GM21723 (cell line): Measurements from ENCODE around the gene FAM241B.

Experiments used
- ATAC-seq: cut with Tn5 transposase; IDR thresholded peaks from one replicate; pipeline ENCODE4 v1.9.1; 2021; ENCODE audit warnings: mild to moderate bottlenecking, moderate library complexity; ENCODE audit not compliant: unreplicated experiment

FAM241B gene

DNA sequence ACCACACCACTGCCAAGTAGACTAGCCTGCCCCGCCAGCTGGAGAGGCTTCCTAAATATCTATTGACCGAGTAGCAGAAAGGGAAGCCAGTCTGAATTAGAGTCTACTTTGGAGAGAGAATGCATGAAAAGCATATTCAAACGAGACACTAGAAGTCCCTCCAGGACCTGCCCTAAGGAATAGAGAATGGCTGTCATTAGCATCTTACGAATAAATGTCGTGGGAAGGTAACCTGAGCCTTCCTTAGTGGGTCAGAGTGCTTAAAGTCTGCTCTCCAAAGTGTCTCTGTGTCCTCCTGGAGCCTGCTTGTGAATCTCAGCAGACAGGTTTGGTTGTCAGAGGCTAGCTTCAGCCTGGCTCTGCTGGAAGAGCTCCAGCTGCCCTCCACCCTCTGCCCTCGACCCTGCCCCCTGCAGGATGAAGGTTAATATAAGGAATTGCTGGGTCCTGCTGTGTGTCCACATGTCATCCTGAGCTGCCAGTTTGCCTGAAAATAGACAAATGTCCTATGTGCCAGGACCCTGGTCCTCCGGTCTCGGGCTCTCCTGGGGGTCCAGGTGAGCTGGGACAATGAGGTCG lies 33.4 kb downstream of the FAM241B start:
- ATAC-seq, result no peak

DNA sequence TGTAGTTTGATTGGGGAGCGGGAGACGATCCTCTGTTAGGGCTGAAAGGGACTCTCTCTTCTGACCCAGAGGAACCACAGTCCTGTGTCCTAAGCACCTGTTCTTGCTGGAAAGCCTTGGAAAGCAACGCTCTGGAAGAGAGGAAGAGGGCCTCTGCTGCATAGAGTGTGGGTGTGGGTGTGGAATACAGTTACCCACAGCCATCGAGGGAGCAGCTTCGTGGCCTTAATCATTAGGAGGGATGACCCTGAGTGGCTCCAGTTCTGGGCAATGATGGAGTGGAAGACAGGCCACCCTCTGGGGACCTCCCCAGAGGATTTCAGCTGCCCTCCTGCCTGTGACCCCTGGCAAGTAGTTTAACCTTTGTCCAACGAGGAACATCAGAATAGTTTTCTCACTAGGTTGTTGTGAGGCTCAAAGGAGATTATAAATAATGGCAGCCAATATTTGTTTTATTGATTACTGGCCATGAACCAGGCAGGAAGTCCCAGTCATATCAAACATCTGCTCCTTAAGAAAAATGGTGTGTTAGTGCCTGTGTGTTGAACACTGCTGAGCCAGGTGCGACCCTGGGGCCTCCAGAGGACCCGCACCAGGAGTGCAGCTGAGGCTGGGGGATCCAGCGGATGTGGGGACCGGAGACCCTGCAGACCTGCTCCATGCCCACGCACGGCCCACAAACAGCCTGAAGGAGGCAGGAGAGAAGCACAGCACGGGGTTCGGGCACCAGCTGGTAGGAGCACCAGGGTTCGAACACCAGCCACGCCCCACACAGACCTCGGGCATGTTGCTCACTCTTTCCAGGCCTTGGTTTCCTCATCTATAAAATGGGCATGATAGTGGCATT lies 35.6 kb downstream of the FAM241B start:
- ATAC-seq, result no peak

DNA sequence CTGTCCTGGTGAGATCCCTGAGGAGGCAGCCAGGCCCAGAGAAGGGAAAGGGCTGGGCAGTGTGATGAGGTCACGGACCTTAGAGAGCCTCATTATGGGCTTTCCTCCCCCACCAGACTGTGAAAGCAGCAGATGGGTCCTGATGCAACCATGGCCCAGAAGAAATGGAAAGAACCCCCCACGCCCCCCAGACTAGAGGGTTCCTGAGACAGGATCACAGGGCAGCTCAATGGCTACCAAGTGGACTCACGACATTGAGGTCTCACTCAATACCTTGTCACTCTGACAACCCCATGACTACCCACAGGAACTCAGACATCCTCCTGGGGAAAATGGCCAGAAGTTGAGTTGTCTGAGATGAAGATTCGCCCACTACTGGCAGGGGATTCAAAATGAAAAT lies 36.7 kb downstream of the FAM241B start:
- no peak for ATAC-seq

DNA sequence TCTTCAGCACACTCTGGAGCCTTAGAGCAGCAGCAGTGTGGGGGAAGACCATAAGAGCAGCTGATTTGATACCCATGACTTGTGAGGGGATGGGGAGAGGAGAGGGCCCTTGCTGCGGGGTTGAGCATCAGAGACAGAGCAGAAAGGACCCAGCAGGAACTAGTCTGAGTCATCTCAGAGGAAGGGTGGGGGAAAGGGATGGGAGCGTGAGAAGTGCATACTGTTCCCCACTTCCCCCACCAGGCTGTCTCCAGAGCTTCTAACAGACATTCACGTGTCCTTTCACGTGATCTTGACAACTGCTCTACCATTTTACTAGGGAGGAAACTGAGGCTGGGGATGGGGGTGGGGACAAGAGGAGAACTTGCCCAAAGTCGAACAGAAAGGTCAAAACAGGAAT lies 38.7 kb downstream of the FAM241B start:
- no peak for ATAC-seq

DNA sequence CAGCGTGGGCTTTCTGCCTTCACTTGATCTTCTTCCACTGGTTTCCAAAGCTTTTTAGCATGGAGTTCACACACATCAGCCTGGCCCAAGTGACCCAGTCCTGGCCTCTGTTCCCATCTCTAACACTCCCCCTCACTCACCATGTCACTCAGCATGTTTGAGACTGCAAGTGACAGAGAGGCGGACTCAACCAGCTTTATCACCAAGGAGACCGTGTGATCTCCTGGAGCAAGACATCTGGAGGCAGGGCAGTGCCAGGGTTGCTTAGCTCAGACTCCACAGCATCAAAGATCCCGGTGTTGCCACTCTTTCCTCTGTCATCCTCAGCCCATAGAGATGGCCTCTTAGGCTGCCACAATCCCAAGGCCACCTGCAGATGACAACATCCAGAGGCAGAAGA lies 39.4 kb downstream of the FAM241B start:
- no peak for ATAC-seq

DNA sequence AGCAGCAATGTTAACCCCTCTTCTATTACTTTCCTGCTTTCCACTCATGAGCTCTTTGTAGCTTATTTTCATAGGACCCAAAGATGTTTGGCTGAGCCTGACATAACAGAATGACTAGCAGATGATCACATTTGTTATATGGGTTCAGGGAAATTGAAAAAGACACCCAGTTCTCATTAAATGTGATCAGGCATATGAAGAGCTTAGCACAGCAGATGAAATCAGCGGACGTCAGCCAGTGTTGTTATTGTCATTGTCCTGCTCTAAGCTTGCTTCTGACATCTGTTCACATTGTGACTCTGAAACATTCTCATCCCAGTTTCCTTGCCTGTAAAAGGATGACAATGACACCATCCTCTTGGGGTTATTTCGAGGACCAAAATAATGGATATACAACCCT lies 43.5 kb downstream of the FAM241B start:
- ATAC-seq, result no peak

DNA sequence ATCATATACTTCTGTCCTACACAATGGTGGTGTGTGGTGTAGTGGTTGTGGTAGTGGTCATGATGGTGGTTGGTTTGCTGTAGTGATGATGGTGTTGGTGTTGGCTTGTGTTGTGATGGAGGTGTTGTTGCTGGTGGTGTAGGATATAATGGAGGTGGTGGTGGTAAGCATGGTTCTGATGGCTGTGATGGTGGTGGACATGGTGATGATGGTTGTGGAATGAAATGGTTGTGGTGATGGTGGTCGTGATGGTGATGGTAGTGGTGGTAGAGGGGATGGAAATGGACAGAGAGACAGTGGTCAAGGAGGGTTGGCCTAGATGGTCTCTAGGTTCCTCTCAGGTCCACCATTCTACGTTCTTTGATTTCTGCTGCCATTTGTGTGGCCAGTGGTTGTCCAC lies 44.7 kb downstream of the FAM241B start:
- no peak for ATAC-seq

DNA sequence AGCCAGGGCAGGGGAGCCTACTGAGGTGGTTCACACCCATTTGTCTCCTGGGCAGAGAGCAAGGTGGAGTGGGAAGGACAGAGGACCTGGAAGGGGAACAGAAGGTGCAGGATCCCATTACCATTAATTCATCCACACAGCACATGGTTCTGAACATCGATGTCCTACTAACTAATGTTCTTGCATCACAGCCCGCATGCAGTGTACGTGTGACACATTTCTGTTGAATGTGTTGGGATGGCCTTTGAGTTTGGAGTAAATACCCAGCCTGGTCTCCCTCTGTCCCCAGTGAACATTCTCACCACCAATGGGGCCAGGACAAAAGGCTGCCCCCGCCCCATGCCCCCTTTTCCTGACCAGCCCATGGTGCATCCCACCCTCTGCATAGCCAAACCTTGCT lies 46.3 kb downstream of the FAM241B start:
- ATAC-seq, result no peak

DNA sequence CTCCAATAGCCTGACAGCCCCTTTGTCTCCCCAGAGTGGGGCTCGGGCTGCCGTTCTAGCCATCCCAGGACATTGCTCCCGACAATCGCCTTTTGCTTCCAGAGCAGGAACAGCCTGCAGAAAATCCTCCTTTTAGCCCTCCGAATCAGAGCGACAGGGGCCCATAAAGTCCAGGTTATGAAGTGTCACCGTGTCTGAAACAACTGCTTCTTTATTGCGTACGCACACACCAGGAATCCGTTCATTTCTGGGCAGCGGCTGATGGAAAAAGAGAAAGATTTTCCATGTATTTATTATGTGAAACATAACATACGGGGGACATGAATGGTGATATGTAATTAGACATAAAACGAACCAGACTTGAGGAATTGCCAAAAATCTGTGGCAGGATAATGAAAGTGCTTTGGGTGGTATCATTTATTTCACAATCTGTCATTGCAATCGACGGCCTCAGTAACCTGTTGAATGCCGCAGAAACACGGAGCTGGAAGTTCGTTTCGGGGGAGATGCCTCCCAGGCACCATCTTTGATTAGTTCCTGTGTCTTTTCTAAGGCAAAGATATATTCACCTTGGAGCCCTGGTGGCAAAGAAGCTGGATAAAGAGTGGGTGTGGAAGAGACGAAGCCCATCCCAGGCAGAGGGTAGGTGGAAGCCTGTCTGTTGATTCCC lies 48.1 kb downstream of the FAM241B start:
- ATAC-seq, result no peak

DNA sequence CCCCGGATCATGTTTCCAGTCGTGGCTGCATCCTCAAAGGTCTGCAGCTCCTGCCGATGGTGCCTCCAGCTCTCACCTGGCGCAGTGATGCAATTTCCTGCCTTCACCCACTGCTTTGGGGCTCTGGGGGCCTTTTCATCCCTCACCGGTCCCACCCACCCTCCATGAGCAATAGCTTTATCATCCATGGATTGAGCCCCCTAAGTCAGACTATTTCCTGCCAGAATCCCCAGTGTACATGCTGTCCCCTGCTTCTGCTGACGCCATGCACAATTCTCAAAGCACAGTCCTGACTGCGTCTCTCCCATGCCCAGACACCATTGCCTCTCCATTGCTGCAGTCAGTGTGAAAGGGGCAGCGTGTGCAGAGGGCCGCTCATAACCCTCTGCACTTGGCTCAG lies 49.7 kb downstream of the FAM241B start:
- ATAC-seq, result no peak

DNA sequence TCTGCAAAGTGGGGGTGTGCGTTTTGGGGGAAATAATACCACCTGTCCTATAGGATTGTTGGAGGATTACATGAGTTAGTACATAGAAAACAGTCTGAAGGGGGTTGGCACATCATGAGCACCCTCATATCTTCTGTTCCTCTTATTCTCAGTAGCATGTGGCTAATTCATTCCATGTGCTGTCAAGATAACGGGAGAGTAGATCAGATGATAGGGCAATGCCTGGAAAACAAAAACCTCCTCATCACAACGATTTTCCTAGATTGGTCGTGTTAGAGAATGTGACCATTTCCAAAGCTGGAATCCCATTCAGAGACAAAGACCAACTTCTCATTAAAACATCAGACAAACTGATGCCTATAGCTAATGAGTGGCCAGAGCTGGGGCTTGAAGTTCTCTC lies 50.6 kb downstream of the FAM241B start:
- ATAC-seq, result no peak

DNA sequence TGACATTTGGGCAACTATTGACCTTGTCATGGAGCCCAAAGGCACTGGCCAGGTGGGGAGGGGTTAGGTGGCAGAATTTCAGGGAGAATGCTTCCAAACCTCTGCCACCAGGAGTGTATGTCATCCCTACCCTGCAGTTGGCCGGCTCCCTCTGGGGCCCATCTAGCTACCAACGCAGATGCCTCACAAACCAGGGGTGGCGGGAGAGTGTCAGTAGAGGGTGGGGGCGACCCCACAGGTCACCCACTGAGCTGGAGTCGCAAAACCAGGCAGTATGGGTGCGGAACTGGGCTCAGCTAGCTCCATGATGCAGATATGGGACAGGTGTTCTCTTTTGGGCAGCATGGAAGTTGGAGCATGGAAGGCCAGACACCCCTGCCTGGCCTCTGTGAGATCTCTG lies 51.4 kb downstream of the FAM241B start:
- no peak for ATAC-seq

DNA sequence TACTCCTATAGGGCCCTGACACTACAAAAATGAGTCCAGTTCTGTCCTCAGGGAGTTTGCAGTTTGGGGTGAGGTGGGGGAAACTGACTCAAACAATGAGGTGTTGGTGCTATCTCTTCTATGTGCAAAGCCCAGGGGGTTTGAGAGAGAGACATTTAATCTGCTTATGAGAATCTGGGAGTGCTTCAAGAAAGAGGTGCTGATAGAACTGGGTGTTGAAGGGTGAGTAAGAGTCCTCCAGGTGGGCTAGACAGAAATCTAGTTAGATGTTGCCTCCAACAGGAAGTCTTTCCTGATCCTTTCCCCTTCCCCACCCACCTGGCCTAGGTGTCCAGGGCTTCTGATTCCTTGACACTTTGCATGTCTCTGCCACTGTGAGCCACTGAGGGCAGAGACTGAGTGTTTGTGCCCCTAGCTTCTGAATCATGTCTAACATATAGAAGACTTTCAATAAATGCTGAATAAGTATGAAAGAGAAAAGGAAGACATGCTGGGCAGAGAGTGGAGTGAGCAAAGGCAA lies 53.0 kb downstream of the FAM241B start:
- no peak for ATAC-seq
